Loucy (cell line): Measurements from ENCODE around the gene SNRNP27.

Source experiments
- H2AFZ ChIP-seq: fragments of 200-600 bp; sonication (generic); 2 replicates; pipeline ENCODE4 v1.6.0; 2016; ENCODE audit warnings: antibody characterized with exemption, mild to moderate bottlenecking, low read length, moderate library complexity
- H3F3A ChIP-seq: fragments of 200-600 bp; 2 replicates; pipeline ENCODE4 v1.6.0; 2016; ENCODE audit warnings: antibody characterized with exemption, low read depth, mild to moderate bottlenecking
- H3K27me3 ChIP-seq: fragments of 200-600 bp; sonication (generic); 2 replicates; pipeline ENCODE4 v1.6.1; 2014; ENCODE audit warnings: low read length, mild to moderate bottlenecking; ENCODE audit not compliant: insufficient read depth, poor library complexity, severe bottlenecking
- H3K36me3 ChIP-seq: fragments of 200-600 bp; sonication (generic); 2 replicates; pipeline ENCODE4 v1.6.1; 2016; ENCODE audit warnings: low read length; ENCODE audit not compliant: insufficient read depth
- H3K4me1 ChIP-seq: fragments of 200-600 bp; sonication (generic); 2 replicates; pipeline ENCODE4 v1.5.1; 2014; ENCODE audit warnings: low read length, mild to moderate bottlenecking; ENCODE audit not compliant: insufficient read depth, poor library complexity, severe bottlenecking
- H3K4me2 ChIP-seq: fragments of 200-600 bp; sonication (generic); 2 replicates; pipeline ENCODE4 v1.6.0; 2014; ENCODE audit warnings: antibody characterized with exemption, low read length, low read depth, mild to moderate bottlenecking; ENCODE audit not compliant: poor library complexity, severe bottlenecking
- H3K4me3 ChIP-seq: fragments of 200-600 bp; sonication (generic); 2 replicates; pipeline ENCODE4 v1.5.1; 2014; ENCODE audit warnings: low read length, mild to moderate bottlenecking, mixed read lengths; ENCODE audit not compliant: poor library complexity, severe bottlenecking
- H3K79me2 ChIP-seq: fragments of 200-600 bp; sonication (generic); 2 replicates; pipeline ENCODE4 v1.6.1; 2014; ENCODE audit warnings: low read length; ENCODE audit not compliant: insufficient read depth
- H3K9ac ChIP-seq: fragments of 200-600 bp; sonication (generic); 2 replicates; pipeline ENCODE4 v1.6.0; 2014; ENCODE audit warnings: mild to moderate bottlenecking, low read depth, low read length, moderate library complexity; ENCODE audit not compliant: poor library complexity, severe bottlenecking
- H3K9me2 ChIP-seq: fragments of 200-600 bp; sonication (generic); replicated peaks from 2 replicates; pipeline ENCODE4 v1.6.1; 2016; ENCODE audit warnings: low read depth, low read length, mixed read lengths
- H3K9me3 ChIP-seq: fragments of 200-600 bp; sonication (generic); 2 replicates; pipeline ENCODE4 v1.6.1; 2014; ENCODE audit warnings: mild to moderate bottlenecking, antibody characterized with exemption, low read length, low read depth; ENCODE audit not compliant: insufficient read depth
- H4K20me1 ChIP-seq: fragments of 200-600 bp; sonication (generic); 2 replicates; pipeline ENCODE4 v1.6.0; 2014; ENCODE audit warnings: antibody characterized with exemption, low read length, mild to moderate bottlenecking; ENCODE audit not compliant: insufficient read depth, poor library complexity, severe bottlenecking
- CTCF ChIP-seq: fragments of 200-600 bp; sonication (generic); conservative IDR thresholded peaks from 2 replicates; pipeline ENCODE4 v1.5.1; 2014; ENCODE audit warnings: mild to moderate bottlenecking, antibody characterized with exemption, low read length
- EZH2phosphoT487 ChIP-seq: fragments of 200-600 bp; IDR thresholded peaks from 2 replicates; pipeline ENCODE4 v1.6.1; 2018; ENCODE audit warnings: antibody characterized with exemption, mild to moderate bottlenecking, moderate library complexity, borderline replicate concordance

SNRNP27 gene

GRCh38 chr2:69926849-69927515 lies 33.2 kb downstream of the SNRNP27 start:
- Histone ChIP-seq H4K20me1 (no peaks in the 10 kb centered on the region), H3K36me3 (no peaks in the 10 kb centered on the region), H3K9ac (no peak overlapping the region), H3F3A (no peaks in the 10 kb centered on the region), H3K4me1 (peaks cover 11% of the 10 kb centered on the region), H3K9me2 (no peaks in the 10 kb centered on the region), H3K4me2 (no peak overlapping the region), H3K4me3 (no peak overlapping the region), H3K9me3 (no peaks in the 10 kb centered on the region), H3K27me3 (no peaks in the 10 kb centered on the region), H2AFZ (no peak overlapping the region), H3K79me2 (no peaks in the 10 kb centered on the region)
- TF ChIP-seq CTCF, result no peak
- no peak for TF ChIP-seq EZH2phosphoT487

GRCh38 chr2:69931832-69932595 lies 38.3 kb downstream of the SNRNP27 start:
- Histone ChIP-seq H3K4me3 (no peak overlapping the region), H3F3A (no peaks in the 10 kb centered on the region), H3K4me1 (peaks cover 20% of the 10 kb centered on the region), H3K9ac (no peak overlapping the region), H3K4me2 (peak overlapping the region; percentile 30), H3K9me2 (no peaks in the 10 kb centered on the region), H3K9me3 (no peaks in the 10 kb centered on the region), H4K20me1 (no peaks in the 10 kb centered on the region), H3K27me3 (no peaks in the 10 kb centered on the region), H2AFZ (no peak overlapping the region), H3K79me2 (no peaks in the 10 kb centered on the region), H3K36me3 (peaks cover 9% of the 10 kb centered on the region; the same call in 1 of the 2 replicates)
- no peak for TF ChIP-seq EZH2phosphoT487
- no peak for TF ChIP-seq CTCF

- Histone ChIP-seq H3K4me3 (no peak overlapping the region), H4K20me1 (no peaks in the 10 kb centered on the region), H3K4me1 (peaks cover 20% of the 10 kb centered on the region), H3K9me2 (no peaks in the 10 kb centered on the region), H3F3A (no peaks in the 10 kb centered on the region), H3K9me3 (no peaks in the 10 kb centered on the region), H3K27me3 (no peaks in the 10 kb centered on the region), H3K4me2 (peak overlapping the region; percentile 30), H3K9ac (no peak overlapping the region), H3K36me3 (peaks cover 13% of the 10 kb centered on the region; the same call in 1 of the 2 replicates), H2AFZ (no peak overlapping the region), H3K79me2 (no peaks in the 10 kb centered on the region)
- TF ChIP-seq CTCF (no peak), EZH2phosphoT487 (no peak)
Measured at GRCh38 chr2:69932596-69932922, 38.8 kb downstream of the SNRNP27 start.
